GM18907 (cell line): ENCODE measurements around the gene SUCLA2.
"Not testable (repeated sequence)": the region's sequence is repeated elsewhere in the genome, so short reads cannot be mapped to it uniquely, and the experiment has no call there.

Experiments used
- ATAC-seq: cut with Tn5 transposase; IDR thresholded peaks from one replicate; pipeline ENCODE4 v1.9.1; 2021; ENCODE audit warnings: mild to moderate bottlenecking, moderate library complexity; ENCODE audit not compliant: unreplicated experiment

Gene SUCLA2

DNA sequence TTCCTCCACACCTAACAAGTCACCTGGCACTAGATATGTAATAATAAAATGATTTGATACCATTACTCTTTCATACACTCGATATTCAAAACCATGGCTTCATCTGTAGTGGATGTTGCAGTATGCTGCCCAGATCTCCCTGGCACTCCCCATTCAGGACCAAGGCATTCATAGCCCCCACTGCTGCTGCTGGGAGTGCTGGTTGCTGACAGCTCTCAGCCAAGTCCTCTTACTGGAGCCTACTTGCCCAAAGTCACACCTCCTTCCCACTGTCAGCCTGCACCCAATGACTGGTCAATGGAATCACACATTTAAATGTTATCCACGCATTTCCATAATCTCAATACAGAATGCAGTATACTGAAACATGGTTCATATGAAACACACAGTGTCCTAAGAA, 3.7 kb downstream of the SUCLA2 start:
- ATAC-seq: no peak

DNA sequence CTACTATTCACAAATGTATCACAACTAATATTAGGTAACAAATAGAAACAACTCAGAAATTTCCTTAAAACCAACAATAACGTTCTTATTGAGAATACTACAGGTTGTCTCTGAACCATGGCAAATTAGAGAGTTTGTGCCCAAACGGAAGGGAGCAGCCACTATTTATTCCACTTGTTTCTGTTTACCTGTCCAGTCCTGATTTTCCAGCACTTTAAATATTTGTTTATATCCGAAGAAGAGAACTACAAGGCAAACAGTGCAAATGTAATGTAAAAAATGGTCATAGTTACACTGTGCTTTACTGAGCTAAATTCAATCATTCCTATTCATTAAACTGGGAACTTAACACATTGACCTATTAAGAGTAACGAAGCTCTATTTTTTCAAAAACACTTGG, 9.2 kb downstream of the SUCLA2 start:
- no peak for ATAC-seq

DNA sequence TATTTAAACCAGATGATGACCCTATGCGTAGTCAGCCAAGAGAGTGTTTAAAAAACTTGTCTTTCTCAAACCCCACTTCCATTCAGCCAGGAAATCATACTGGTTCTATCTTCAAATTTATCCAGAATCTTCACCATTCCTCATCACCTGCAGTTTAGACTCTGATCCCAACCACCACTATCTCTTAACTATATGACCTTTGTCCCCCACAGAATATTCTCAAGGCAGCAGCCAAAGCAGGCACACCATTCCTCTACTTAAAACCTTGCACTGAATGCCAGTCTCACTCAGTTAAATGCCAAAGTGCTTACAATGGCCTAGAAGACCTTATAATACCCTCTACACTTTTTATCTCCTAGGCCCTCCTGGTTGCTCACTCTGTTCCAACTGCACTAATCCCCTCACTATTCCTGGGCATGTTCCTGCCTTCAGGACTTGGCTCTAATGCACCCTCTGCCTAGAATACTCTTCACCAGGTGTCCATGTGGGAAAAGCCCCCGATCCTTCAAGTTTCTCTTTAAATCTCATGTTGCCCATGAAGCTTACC, 10.1 kb downstream of the SUCLA2 start:
- ATAC-seq: no peak

DNA sequence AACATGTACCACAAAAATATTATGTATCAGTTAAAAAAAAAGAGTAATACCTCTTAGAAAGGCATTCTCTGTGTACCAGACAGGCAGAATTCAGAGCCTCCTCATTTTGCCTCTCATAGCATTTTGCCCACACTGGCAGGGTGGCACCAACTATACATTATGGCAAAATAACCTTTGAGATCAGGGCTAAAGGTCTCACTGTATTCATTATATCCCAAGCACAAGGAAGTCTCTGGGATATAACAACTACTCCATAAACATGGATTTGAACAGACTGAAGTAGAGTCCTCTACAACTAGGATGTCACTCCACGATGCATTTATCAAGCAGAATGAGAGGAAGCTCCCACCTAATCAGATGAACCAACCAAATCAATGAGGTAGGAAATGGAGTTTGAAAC, 10.6 kb downstream of the SUCLA2 start:
- ATAC-seq: no peak

DNA sequence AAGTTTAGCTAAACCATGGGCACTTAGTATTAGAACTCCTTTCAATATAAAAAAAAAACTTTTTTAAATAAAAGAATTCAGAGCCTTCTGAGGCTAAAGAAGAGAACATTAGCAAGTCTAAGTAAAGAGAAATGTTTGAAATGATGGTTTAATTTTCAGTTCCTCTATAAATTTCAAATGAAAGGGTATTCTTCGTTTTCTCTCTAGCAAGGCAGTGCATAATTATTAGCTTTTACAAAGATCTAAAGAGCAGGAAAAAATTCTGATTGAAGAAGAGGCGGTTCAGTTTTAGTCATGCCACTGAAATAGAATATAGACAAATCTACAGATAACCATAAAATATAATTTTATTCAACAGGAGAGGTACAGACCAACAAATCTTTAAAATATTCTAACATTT, 18.0 kb downstream of the SUCLA2 start:
- ATAC-seq: no peak

DNA sequence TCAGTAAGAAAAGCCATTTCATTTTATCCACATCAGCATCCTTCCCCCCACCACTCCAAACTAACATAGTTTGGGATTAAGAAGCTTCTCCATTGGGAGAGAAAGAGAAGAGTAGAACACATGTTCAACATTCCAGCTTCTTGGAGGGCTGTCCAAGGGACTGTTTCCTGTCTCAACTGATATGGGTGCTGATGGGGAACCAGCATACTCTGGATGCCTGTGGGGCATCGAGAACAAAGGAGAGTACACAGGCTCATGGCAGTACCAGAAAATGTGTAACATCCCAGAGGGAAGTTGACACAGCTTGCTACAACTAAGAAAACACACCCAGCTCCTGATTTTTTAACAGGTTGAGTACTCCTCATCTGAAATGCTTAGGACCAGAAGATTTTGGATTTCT, 24.7 kb downstream of the SUCLA2 start:
- ATAC-seq: no peak

DNA sequence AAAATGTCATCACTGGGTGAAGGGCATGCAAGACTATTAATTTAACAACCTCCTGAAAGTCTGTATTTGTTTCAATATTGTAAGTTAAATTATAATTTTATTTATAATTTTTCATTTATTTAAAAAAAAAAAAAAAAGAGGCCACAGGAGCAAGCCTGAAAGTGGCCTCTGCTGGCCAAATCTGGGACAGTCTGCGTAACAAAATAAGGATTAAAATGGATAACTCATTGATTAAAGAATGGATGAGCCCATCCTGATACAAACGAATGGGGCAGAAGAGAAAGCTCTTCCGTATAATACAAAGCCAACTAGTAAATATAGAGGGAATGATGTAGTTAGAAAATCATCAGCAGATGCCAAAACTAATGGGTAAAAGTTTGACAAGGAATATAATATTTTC, 36.2 kb downstream of the SUCLA2 start:
- no peak for ATAC-seq

DNA sequence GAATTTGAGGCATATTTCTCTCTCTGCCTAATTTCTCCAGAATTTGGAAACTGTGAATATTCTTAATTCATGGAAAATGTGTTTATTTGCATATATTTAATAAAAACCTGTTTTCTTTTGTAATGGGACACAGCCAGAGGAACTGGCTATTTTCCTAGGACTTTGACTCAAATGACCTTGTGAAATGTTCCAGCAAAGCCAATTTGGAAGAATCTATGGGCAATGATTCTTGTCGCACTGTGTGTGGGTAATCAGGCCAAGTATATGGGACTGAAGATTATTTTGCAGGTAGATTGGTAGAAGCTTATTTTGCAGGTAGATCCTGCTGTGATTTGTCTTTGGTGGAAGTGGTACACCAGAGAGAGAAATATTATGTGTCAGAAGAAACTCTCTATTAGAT, 38.8 kb downstream of the SUCLA2 start:
- ATAC-seq: no peak

DNA sequence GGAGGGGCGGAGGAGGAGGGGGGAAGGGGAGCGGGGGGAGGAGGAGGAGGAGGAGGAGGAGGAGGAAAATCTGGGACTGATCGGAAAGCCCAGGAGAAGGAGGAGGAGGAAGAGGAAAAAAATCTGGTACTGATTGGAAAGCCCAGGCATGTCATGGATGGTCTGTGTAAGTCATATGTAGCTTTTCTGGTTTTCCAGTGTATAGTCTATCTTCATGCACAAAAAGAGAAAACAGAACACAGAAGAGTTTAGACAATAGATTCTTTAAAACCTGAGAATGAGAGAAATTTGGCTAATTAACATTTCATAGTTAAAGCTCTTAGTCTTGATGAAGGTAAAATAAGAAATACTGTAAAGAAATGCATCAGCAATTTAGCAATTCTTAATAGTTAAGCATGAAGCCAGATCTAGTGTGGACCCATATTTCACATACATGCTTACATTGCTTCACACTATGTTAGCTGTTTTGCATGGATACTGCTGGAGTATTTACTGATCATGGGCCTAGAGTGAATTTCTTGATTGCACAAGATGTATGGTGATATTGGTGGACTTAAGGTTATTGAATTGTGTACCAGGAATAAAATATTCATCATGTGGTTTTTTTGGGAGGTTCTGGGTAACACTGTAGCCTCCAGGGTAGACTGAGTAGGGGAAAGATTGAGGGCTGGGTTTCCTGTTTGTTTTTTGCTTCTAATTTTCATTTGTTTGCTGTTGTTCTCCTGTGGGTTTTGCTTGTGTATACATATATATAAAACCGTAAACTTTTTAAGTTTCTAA, 41.4 kb downstream of the SUCLA2 start:
- no peak for ATAC-seq

DNA sequence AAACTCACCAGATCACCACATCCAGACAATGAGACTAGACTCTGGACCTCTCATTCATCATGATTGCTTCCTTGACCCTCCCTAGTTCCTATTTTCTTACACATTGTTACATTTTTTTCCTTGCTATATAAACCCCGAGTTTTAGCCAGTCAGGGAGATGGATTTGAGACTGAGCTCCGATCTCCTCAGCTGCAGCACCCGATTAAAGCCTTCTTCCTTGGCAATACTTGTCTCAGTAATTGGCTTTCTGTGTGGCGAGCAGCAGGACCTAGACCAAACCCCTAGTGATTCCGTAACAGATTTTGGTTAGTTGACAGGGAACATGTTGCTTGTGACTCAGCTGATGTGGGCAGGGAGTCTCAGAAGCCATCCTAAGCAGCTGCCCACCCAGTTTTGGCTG, 44.0 kb downstream of the SUCLA2 start:
- no peak for ATAC-seq

DNA sequence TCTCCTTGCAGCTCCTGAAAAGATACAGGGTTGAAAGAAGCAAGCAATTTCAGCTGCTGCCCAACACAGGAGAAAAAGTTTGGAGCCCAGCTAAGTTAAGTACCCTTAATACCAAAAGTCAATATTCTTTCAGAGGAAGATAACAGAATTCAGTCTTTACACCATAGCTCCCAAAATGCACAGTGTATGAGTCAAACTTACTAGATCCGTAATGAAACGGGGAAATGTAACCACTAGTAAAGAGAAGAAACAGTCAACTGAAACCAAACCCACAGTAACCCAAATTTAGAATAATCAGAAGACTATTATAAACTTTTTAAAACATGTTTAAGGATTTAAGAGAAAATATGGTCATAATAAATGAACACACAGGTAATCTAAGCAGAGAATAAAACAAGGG, 45.2 kb downstream of the SUCLA2 start:
- ATAC-seq: no peak

DNA sequence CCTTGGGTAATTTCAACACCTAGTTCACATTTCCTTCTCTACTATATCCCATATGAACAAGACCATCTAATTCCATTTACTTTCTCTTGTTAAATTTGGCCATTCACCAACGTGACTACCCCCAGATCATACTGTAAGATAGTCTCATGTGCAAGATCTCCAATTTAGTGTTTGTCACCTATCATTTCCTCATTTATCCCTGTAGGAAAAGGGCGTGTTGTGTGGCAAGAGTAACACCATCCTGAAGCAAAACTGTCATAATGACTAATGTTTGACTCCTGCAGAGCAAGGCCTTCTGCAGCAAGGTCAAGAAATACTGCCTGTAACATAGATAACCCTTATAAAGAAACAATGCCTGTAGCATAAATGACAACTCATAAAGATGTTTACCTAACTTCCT, 51.3 kb downstream of the SUCLA2 start:
- ATAC-seq: no peak

DNA sequence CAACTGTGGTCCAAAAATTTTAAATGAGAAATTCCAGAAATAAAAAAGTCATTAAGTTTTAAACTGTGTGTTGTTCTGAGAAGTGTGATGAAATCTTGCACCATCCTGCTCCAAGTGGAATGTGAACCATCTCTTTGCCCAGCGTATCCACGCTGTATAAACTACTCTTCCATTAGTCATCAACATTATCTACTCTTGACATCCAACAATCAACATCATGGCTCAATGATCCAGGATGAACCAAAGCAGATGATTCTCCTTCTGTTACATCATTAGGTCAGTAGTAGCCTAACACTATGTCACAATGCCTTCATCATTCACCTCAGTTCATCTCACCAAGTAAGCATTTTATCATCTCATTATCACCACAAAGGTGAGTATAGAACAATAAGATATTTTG, 55.3 kb downstream of the SUCLA2 start:
- ATAC-seq: no peak

DNA sequence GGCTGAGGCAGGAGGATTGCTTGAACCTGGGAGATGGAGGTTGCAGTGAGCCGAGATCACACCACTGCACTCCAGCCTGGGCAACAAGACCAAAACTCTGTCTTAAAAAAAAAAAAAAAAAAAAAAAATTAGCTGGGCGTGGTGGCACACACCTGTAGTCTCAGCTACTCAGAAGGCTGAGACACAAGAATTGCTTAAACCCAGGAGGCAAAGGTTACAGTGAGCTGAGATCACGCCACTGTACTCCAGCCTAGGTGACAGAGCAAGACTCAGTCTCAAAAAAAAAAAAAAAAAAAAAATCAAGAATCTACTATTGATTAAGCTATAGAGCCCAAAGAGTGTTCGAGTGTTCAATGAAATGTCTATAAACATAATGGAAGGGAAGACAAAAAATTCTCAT, 55.9 kb downstream of the SUCLA2 start:
- ATAC-seq: not testable (repeated sequence)

DNA sequence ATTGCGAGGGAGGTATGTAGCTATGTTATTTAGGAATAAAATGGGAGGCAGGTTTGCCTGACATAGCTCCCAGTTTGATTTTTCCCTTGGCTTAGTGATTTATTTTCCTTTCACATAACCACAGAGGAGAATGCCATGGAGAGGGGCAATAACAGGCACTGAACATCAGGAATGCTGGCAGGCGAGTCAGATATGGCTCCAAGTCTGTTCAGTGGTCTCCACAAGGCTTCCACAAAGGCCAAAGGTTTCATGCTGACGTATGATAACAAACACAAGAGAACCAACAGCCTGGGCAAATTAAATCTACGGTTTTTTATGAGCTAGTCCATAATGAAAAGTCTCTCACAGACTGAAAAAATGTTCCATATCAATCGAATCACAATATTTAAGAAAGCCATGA, 66.7 kb downstream of the SUCLA2 start:
- no peak for ATAC-seq

DNA sequence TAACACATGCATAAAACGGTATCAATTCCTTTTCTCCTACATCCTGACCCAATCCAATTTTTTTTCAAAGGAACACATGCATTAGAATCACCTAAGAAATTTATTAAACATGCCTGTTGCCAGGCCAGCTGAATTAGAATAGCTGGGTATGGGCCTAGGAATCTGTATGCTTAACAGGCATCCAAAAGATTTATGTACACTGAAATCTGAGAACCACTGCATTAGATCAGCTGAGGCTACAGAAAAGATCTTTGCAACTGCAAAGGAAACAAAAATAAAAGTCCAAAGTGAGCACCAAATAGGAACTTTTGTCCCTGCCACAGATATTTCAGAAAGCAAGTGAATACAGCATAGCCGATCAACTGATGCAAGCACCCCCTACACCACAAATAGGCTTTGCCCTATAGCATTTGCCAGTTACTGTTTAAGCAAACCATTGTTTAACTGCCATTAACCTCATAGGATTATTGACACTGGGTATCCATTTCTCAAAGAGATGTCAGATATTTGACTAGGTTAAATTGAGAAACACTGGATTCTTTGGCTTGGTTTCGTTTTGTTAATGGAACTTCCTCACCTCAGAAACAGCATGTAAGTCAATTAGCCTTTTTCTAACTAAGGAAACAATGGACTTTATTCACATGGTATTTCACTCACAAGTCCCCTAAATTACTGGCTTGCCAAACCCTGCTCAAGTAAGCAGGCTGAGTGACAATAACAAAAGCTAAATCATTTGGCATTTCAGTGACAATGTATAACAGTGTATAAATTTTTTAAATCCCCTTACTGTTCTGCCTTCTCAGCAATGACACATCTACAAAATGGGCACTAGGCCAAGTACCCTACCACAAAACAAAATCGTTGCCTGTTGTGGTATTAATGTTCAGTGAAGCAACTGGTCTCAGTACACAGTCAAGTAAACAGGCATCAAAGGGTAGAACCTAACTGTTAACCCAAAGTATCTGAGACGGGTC, 67.8 kb downstream of the SUCLA2 start:
- no peak for ATAC-seq

DNA sequence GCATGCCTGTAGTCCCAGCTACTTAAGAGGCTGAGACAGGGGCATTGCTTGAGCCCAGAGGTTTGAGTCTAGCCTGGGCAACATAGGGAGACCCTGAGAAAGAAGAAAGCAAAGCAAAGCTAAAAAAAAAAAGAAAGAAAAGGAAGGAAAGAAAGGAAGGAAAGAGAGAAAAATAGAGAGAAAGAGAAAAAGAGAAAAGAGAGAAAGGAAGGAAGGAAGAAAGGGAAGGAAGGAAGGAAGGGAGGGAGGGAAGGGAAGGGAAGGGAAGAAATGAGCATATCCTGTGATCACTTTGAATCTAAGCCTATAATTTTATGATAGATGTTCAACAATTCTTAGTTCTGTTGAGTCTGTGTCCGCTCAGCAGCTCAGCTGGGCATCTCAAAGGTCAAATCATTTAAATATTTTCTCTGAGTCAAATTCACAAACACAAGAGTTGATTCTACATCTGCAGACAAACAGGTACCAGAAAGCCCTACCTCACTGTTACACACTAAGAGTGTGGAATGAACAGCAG, 70.4 kb downstream of the SUCLA2 start:
- ATAC-seq: no peak

DNA sequence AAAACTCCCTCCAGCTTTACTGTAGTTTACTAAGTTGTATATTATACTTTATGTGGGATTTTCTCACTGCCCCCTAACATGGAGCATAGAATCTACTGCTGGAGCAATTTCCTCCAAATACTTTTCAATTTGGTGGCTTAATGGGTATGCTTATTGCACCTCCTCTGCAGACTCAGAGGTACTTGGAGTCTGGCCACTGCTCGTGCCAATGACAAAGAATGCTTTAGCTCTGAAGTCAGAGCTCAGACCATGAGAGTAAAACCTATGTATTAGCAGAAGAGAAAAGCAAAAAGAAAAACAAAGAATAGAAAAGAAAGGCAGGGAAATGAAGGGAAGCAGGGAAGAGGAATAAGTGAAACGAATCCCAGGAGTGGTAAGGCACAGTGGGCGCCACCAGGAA, 71.9 kb downstream of the SUCLA2 start:
- no peak for ATAC-seq

DNA sequence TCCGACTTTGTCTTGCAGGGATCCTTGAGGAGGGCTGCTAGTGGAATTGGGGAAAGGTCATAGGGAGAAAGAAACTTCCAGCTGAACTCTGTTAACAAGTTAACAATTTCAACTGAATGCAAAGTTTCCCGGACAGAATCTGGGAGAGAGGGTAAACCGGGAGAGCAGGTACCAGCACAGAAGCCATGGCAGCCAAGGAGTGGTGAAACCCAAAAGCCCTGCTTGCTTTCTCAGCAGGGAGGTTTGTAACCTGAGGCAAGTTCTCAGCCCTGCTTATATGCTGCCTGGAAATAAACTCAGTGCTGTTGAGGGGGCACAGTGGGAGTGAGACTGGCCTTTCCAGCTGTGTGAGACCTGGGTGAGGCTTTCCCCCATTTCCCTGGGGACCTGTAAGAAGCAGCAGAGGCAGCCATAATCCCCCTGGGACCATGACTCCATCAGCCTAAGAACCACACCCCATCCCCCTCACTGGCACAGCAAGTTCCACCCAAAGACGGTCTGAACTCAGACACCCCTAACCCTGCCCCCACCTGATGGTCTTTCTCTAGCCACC, 84.0 kb downstream of the SUCLA2 start:
- ATAC-seq: no peak

DNA sequence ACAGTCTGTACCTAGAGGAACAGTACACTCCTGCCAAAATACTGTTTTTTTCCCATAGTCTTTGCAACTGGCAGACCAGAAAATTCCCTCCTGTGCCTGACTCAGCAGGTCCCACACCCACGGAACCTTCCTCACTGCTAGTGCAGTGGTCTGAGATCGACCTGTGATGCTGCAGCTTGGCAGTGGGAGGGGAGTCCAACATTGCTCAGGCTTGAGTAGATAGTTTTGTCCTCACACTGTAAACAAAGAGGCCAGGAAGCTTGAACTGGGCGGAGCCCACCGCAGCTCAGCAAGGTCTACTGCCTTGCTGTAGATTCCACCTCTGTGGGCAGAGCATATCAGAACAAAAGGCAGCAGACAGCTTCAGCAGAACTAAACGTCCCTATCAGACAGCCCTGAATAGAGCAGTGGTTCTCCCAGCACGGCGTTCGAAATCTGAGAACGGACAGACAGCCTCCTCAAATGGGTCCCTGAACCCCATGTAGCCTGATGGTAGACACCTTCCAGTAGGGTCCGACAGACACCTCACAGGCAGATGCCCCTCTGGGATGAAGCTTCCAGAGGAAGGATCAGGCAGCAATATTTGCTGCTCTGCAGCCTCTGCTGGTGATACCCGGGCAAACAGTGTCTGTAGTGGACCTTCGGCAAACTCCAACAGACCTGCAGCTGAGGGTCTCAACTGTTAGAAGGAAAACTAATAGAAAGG, 92.7 kb downstream of the SUCLA2 start:
- no peak for ATAC-seq

DNA sequence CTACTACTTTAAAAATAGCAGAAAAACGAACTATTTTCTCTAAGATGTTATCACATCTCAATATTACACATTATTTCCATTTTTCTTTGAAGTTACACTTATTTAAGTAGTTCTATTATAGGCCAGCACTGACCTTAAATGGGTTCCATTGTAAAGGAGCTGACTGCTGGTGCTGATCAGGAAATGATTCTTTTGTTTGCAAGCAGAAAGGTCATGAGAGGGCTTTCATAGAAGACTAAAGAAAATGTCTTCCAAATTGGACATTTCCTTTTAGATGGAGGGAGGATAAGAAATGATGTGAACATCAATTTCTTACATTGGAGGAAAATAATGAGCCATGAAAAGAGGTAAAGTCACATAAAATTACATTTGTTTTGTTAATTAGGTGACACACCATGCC, 96.2 kb downstream of the SUCLA2 start:
- no peak for ATAC-seq
